Measurements from ENCODE around the gene RAB40B. TPM values are rescaled to one million over a fixed set of nuclear protein-coding genes. Genes with fewer than 3 reads are reported as not detected.
A peak's percentile ranks its signal among the peaks of the same experiment; 100 is the strongest.

The RAB40B gene
- total and polyA plus RNA-seq, 8 donors, result 3.4 to 15.8 (median 6.5) TPM

DNA sequence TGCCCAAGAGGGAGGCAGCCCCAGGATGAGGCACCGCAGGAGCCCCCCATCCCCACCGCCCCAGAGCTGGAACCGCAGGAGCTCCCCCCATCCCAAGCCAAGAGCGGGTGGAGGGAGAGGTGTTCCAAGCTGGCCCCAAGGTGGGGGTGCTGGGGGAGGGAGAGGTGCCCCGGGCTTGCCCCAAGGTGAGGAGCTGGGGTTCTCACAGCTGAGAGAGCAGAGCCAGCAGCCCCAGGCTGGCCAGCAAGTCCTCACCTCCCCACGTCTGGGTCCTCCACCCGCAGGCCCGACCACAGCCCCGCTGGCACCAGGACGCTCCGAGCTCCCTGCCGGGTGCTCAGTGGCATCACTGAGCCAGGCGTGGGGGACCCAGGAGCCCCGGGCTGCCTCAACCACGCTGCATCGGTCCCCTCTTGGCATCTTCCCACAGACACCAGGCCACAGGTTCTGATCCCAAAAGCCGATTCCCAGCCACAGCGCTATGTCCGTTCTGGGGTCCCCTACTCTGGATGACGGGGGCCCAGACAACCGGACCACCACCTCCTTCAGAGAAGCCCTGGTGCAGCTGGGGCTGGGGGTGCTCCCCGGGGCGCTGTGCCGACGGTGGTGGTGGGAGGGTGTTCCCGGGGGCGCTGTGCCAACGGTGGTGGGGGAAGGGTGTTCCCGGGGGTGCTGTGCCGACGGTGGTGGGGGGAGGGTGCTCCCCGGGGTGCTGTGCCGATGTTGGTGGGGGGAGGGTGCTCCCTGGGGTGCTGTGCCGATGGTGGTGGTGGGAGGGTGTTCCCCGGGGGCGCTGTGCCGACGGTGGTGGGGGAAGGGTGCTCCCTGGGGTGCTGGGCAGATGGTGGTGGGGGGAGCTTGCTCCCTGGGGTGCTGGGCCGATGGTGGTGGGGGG lies 34.9 kb downstream of the RAB40B start:
- FAIRE-seq (no peak), ATAC-seq (no peak), DNase-seq (peak in 2 of 6 donors; percentile 56 to 71)
- no peaks in the 10 kb centered on the region for H3K4me1 ChIP-seq
- no peak overlapping the region for H3K27ac ChIP-seq
- WGBS, 2 donors, result 87 to 89% methylated on average over 39 of the region's 39 CpGs
- H3K4me3 ChIP-seq, result no peak overlapping the region
- no peaks in the 10 kb centered on the region for H3K36me3 ChIP-seq
- intact Hi-C loops (cut with DNase I), result no loop called here
- no peaks in the 10 kb centered on the region for H3K27me3 ChIP-seq
- H3K9me3 ChIP-seq, result no peaks in the 10 kb centered on the region
- TF ChIP-seq, protein P1, sequence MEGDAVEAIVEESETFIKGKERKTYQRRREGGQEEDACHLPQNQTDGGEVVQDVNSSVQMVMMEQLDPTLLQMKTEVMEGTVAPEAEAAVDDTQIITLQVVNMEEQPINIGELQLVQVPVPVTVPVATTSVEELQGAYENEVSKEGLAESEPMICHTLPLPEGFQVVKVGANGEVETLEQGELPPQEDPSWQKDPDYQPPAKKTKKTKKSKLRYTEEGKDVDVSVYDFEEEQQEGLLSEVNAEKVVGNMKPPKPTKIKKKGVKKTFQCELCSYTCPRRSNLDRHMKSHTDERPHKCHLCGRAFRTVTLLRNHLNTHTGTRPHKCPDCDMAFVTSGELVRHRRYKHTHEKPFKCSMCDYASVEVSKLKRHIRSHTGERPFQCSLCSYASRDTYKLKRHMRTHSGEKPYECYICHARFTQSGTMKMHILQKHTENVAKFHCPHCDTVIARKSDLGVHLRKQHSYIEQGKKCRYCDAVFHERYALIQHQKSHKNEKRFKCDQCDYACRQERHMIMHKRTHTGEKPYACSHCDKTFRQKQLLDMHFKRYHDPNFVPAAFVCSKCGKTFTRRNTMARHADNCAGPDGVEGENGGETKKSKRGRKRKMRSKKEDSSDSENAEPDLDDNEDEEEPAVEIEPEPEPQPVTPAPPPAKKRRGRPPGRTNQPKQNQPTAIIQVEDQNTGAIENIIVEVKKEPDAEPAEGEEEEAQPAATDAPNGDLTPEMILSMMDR (IDR thresholded peaks at IDR 0.05), result no peak

DNA sequence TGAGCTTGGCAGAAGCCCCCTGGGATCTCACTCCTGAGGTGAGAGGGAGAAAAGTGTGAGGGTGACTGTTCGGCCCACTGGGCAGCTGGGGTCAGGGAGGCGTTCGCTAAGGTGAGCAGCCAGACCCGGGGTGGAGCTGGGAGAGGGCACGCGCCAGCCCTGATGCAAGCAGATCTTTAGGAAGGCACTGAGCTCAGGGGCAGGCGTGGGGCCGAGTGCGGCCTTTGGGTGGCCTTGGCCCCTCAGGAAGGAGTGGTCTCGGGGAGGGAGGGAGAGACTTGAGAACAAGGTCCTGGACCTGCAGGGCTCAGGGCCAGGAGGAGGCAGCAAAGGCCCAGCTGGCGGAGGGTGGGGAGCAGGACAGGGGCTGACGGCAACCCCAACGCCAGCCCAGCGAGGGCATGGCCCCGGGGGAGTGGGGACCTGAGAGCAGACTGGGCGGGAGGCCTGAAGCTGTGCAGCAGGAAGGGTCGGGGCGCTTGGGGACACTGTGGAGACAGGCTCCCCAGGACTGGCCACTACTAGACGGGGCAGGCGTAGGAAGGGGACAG lies 35.7 kb downstream of the RAB40B start:
- ATAC-seq, result no peak
- intact Hi-C loops (cut with DNase I), result no loop called here
- TF ChIP-seq, protein P1 (IDR thresholded peaks at IDR 0.05), result no peak
- no peaks in the 10 kb centered on the region for H3K9me3 ChIP-seq
- WGBS, 2 donors, result 93 to 95% methylated on average over 20 of the region's 20 CpGs
- no peak overlapping the region for H3K27ac ChIP-seq
- peak in 3 of 6 donors; percentile 19 to 69 (median 53) for DNase-seq
- H3K4me1 ChIP-seq, result no peaks in the 10 kb centered on the region
- FAIRE-seq, result no peak
- no peaks in the 10 kb centered on the region for H3K27me3 ChIP-seq
- H3K36me3 ChIP-seq, result no peaks in the 10 kb centered on the region
- no peak overlapping the region for H3K4me3 ChIP-seq

DNA sequence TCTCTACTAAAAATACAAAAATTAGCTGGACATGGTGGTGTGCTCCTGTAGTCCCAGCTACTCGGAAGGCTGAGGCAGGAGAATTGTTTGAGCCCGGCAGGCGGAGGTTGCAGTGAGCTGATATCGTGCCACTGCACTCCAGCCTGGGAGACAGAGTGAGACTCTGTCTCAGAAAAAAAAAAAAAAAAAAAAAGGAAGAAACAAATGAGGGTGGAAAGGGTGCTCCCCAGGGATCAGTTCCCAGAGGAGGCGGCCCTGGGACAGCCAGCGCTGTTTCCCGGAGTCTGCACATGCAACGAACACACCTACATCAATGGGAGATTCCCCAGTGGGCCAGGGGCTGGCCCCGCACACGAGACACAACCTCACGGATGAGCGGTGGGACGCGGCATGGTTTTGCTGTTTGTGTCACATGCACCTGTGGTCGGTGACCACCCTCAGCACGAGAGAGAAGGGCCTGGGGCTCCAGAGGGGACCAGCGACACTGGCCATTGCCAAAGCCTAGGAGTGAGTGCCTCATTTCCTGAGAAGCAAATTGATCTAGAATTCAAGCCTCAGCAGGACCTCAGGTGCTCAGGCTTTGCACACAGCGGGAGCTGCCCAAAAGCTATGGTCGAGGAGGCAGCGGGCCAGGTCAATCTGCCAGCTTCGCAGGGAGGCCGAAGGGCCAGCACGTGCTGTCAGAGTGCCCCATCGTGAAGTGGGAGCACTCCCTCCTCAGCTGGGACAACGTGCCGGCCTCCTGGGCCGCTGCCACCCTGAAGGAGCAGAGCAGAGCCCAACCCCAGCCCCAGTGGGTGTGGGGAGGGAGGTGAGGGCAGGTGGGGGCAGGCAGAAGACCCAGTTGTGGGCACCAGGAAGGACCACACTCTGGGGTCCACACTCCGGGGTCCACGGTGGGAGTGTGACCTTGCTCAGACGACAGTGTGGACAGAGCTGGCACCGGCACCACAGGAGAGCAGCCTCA lies 36.5 kb downstream of the RAB40B start:
- TF ChIP-seq, protein P1 (IDR thresholded peaks at IDR 0.05), result no peak
- intact Hi-C loops (cut with DNase I), result no loop called here
- no peak for FAIRE-seq

DNA sequence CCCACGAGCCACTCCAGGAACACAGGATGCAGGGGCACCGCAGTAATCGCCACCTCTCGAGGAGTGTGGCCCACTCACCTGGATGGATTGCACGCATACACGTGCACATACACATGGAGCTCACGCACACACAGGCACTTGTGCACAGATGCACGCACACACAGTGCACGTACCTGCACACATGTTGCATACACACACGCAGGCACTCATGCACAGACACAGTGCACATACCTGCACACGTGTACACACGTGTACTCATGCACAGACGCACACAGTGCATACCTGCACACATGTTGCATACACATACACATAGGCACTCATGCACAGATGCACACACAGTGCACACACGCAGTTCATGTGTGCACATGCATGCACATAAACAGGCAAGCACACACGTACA lies 38.6 kb downstream of the RAB40B start:
- intact Hi-C loops (cut with DNase I), result loop anchor here in 1 of 3 donors (10.0 kb wide), 1 partner anchor 115 kb away; no protein-coding TSS in a partner anchor
- Histone ChIP-seq H3K27ac (no peak overlapping the region), H3K4me1 (no peaks in the 10 kb centered on the region), H3K4me3 (no peak overlapping the region), H3K36me3 (no peaks in the 10 kb centered on the region), H3K27me3 (no peaks in the 10 kb centered on the region), H3K9me3 (no peaks in the 10 kb centered on the region)
- ATAC-seq (no peak), DNase-seq (peak in 2 of 6 donors; percentile 16 to 17), FAIRE-seq (no peak)
- WGBS, 2 donors, result 90% methylated on average over 15 of the region's 15 CpGs
- TF ChIP-seq, protein P1 (IDR thresholded peaks at IDR 0.05), result no peak

More for the DNA sequence above, 36.5 kb downstream of the RAB40B start:
- Histone ChIP-seq H3K27me3 (no peaks in the 10 kb centered on the region), H3K4me3 (no peak overlapping the region), H3K9me3 (no peaks in the 10 kb centered on the region), H3K4me1 (no peaks in the 10 kb centered on the region), H3K27ac (no peak overlapping the region), H3K36me3 (no peaks in the 10 kb centered on the region)
- DNase-seq (peak in 2 of 6 donors; percentile 55 to 71), ATAC-seq (no peak)
- 86 to 87% methylated on average over 31 of the region's 31 CpGs for WGBS, 2 donors
